Retinal pigment epithelial cell (primary cell): ENCODE measurements around the gene GOLGA6L9.
"Not testable (repeated sequence)": the region's sequence is repeated elsewhere in the genome, so short reads cannot be mapped to it uniquely, and the experiment has no call there.

ENCODE experiments used
- DNase-seq: peaks from one replicate; pipeline ENCODE4 v3.0.0-alpha.2; 2010; ENCODE audit warnings: low read depth
- H3K4me3 ChIP-seq: 2 replicates; pipeline ENCODE4 v1.5.1; 2011; ENCODE audit warnings: mild to moderate bottlenecking, low read length, control low read depth, moderate library complexity
- TF ChIP-seq, protein P1 (sequence below): conservative IDR thresholded peaks from 2 replicates; pipeline ENCODE4 v1.5.1; 2011; ENCODE audit warnings: low read depth, low read length, control low read depth, inconsistent platforms

GOLGA6L9 gene

DNA sequence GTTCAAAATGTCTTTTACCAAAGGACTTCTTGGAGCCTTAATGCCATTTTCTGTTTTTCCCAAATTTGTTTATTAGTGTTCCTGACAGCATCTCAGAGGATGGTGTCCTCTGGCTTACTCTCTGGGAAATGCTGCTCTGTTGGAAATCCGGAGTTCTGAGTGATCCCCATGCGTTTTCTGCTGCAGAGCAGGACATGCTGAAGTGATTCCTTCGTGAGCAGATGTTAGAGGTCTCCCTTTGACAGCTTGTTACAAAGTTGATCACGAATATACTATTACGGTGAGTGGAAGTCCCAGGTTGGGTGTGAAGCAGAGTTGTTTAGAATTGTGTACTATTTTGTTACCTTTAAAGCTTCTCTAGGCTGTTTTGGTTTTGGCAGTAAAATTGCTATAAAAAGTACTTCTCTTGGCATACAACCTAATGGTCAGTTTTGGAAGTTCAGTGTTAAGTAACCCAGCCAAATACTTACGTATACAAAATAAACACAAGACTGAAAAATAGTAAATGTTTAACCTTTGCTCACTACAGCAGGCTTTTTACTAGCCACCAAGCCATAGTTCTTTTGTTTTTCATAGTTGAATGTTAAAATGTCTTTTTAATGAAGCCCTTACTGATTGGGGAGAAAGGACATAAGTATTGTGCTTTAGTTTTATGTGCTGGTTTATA is 15.0 kb upstream of the GOLGA6L9 start:
- not testable (repeated sequence) for DNase-seq

DNA sequence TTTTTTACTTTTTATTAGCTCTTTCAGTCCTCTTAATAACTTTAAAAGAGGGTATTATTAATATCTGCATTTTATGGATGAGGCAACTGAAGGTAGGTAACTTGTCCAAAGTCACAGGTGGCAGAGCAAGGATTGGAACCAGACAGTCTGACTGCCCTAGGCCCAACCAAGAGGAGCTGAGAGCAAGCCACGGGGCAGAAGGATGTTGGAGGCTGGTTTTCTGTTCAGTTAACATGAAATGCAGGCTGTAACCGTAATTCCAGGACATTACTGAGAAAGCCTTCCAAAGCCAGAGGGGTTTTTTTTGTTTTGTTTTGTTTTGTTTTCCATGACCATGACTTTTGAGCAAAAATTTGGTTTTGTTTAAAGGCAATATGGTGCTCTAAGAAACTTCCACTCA is 9.1 kb upstream of the GOLGA6L9 start:
- DNase-seq, H3K4me3 ChIP-seq: not testable (repeated sequence)

More for the DNA sequence above, 15.0 kb upstream of the GOLGA6L9 start:
- not testable (repeated sequence) for H3K4me3 ChIP-seq

DNA sequence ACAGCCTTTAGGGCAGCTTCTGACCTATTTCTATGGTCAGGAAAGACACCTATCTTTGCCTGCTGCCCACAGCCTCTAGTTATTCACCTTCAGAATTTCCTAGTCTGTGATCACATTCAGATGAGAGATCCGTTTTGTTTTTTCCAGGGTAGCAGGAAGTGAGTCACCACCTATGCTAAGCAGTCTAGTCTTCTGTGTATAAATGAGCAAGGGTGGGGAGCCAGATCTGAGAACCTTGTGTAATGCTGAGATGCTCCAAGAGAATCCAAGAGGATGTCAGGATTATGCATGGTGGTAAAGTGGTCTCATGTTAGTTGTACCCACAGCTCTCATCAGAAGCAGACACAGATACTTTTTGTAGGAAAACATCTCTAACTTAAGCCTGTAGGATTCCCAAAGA is 8.7 kb upstream of the GOLGA6L9 start:
- DNase-seq, H3K4me3 ChIP-seq: not testable (repeated sequence)

DNA sequence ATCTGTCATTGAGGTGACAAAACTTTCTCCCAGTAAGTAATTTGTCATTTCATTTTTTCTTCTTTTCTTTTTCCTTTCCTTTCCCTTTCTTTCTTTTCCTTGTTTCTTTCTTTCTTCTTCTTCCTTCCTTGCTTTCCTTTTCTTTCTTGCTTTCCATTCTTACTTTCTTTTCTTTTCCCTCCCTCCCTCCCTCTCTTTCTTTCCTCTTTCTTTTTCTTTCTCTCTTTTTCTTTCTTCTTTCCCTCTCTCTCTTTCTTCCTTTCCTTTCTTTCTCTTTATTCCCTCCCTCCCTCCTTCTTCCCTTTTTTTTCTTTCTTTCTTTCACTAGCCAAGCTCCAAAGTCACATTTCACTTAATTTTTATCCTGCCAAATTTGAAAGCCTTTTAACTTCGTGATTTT is 2.5 kb upstream of the GOLGA6L9 start:
- not testable (repeated sequence) for DNase-seq, H3K4me3 ChIP-seq

DNA sequence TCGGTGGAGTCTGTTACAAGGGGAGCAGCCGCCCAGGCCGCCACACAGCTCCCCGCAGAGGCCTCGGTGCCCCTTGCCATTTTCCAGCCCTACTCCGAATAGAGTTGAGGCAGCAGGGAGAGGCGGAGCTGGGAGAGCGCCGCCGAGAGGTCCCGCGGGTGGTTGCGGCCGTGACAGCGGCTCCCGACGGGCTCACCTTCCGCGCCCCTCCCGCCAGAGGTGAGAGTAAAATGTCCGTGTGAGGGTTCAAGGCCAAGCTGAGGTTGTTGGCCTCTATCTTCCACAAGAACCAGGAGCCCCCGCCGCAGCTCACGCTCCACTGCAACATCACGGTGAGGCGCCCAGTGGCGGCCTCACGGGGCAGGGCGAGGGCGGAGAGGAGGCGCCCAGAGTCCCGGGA is 15.8 kb downstream of the GOLGA6L9 start:
- H3K4me3 ChIP-seq: peak overlapping the region; percentile 29
- DNase-seq: not testable (repeated sequence)
- TF ChIP-seq, protein P1, sequence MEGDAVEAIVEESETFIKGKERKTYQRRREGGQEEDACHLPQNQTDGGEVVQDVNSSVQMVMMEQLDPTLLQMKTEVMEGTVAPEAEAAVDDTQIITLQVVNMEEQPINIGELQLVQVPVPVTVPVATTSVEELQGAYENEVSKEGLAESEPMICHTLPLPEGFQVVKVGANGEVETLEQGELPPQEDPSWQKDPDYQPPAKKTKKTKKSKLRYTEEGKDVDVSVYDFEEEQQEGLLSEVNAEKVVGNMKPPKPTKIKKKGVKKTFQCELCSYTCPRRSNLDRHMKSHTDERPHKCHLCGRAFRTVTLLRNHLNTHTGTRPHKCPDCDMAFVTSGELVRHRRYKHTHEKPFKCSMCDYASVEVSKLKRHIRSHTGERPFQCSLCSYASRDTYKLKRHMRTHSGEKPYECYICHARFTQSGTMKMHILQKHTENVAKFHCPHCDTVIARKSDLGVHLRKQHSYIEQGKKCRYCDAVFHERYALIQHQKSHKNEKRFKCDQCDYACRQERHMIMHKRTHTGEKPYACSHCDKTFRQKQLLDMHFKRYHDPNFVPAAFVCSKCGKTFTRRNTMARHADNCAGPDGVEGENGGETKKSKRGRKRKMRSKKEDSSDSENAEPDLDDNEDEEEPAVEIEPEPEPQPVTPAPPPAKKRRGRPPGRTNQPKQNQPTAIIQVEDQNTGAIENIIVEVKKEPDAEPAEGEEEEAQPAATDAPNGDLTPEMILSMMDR: peak; percentile 8

DNA sequence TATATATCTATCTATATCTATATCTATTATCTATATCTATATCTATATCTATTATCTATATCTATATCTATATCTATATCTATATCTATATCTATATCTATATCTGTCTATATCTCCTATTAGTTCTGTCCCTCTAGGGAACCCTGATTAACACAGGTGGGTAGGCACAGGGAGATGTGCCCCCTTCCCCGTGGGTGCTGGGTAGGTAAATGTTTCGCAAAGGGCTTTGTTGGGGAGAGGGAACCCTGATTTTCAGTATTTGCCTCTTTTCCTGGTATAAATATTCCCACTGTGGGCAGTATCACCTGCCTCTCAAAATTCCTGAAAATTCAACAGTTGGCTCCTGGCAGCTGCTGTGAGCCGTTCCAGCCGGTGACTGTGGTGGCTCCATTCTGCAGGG is 27.7 kb downstream of the GOLGA6L9 start:
- not testable (repeated sequence) for DNase-seq, H3K4me3 ChIP-seq

DNA sequence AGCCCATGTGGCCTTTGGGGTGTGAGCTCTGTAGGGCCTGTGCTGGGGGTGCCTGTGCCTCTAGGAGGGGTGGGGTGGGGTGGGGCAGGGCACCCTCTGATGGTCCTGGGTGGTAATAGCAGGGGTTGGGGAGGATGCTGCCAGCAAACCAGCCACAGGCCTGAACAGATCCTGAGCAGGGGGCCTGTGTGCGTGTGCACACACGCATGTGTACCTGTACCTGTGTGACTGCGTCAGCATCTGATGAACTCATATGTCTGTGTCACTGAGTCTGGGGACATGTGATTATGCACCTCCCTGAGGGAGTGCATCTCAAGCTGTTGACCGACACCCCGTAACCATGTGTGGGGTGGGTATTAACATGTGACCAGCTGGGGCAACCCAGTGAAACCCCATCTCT is 36.0 kb downstream of the GOLGA6L9 start:
- not testable (repeated sequence) for H3K4me3 ChIP-seq, DNase-seq

DNA sequence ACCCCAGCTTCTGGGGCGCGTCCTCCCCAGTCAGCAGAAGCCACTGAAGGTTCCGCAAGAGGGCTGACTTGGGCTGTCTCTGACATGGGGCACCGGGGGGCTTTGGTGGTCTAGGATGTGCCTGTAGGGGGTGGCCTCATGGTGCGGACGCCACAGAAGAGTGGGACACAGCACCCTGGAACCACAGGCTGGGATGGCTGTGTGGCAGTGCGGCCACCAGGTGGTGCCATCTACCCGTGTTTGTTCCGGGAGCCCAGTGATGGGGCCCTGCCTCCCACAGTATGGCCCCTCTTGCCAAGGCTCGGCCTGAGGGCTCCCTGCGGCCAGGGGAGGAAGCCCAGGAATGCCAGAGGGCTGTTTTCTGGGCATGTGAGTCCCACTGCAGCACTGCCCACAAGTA is 38.6 kb downstream of the GOLGA6L9 start:
- not testable (repeated sequence) for H3K4me3 ChIP-seq, DNase-seq
- TF ChIP-seq, protein P1: peak; percentile 8

DNA sequence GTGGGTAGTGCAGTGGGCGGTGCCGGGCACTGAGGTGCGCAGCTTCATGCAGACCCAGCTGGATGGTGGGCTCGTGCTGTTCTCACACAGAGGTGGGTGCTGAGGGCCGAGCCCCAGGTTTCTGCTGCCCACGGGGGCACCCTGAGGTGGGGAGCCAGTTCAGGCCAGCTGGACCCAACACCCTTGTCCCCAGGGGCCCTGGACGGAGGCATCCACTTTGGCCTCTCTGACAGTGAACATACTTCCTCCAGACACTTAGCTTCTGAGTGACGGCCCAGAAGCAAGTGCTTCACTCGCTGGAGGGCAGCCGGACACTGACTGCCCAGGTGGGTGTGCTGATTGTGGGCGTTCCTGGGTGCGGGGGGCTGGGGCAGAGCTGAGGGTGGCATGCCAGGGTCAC is 39.8 kb downstream of the GOLGA6L9 start:
- not testable (repeated sequence) for H3K4me3 ChIP-seq, DNase-seq

DNA sequence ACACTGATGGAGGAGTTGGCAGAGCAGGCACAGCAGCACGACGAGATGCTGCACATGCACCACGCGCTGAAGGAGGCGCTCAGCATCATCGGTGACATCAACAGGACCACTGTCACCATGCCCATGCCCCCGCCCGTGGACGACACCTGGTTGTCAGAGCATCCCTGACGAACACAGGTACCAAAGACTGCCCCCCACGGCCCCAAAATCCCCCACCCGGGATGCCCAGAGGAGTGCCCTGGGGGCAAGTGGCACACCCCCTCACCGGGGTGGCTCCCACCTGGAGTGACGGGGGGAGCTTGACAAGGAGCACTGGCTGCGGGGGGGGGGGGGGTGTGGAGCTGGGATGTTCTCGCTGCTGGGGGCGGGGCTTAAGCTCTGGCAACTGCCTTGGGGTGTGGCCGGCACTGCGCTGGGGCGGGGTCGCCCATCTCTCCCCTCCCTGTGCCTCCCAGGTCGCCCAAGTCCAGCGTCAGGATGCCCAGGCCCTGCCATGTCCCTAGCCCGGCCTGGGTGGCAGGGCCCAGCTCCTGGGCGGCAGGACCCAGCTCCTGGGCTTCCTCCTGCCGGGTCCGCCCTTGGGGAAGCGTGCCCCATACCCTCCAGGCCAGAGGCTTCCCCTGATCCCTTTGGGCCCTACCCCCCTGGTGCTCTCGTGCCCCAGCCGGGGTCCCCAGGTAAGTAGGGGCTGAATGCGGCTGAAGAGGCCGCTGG is 42.8 kb downstream of the GOLGA6L9 start:
- not testable (repeated sequence) for H3K4me3 ChIP-seq, DNase-seq

DNA sequence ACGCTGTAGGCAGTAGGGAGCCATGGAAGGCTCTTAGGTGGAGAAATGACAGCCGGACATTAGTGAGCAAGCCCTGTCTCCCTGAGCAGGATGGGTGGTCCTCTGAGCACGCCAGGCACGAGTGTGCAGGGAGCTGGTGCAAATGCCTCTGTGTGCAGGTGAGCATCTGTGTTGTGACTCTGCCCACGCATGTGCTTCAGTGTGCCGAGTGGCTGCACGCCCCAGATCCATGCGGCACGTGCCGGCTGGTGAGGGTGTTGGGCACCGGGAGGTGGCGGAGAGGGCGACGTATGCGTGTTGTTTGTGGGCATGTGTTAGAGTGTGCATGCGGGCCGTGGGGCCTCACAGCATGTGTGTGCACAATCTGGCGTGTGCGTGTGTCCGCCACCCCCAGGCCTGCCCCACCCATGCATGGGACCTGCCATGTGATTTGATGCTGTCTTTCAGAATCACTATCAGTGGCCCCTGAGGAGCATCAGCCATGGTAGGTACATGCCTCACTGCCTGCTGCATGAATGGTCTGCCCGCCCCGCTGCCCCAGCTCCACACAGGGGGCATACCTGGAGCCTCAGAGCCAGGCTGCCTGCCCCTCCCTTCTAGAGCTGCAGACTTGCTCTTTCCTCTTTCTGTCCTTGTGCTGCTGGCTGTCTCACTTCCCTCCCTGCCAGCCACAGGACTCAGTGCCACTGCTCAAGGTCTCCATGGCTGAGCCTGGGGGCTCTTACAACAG is 45.1 kb downstream of the GOLGA6L9 start:
- H3K4me3 ChIP-seq, DNase-seq: not testable (repeated sequence)

DNA sequence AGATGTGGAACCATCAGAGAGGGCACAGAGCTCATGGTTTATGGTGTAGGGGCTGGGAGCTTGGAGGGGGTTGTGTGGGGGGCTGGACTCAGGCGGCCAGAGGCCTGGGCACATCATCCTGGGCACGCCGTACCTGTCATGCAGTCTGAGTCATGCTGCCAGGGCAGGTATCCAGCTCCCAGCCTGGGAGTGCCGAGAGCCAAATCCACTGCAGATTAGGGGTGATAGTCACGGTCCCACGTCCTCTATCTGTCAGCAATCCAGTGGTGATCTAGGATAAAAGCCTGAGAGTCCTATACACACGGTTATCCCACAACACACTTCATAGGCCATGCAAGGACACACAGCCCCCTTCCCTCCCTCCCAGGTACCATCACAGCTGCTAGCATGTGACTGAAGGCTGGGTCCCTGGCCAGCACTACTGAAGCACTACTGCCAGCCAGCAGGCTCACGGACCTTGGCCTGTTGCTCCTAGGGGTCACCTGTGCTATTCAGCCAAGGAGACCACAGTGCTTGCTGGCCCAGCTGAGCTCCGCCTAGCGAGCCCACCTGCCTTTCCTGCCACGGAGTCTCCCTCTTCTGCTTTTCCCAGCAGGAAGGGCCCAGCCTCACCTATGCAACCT is 45.8 kb downstream of the GOLGA6L9 start:
- not testable (repeated sequence) for DNase-seq, H3K4me3 ChIP-seq

DNA sequence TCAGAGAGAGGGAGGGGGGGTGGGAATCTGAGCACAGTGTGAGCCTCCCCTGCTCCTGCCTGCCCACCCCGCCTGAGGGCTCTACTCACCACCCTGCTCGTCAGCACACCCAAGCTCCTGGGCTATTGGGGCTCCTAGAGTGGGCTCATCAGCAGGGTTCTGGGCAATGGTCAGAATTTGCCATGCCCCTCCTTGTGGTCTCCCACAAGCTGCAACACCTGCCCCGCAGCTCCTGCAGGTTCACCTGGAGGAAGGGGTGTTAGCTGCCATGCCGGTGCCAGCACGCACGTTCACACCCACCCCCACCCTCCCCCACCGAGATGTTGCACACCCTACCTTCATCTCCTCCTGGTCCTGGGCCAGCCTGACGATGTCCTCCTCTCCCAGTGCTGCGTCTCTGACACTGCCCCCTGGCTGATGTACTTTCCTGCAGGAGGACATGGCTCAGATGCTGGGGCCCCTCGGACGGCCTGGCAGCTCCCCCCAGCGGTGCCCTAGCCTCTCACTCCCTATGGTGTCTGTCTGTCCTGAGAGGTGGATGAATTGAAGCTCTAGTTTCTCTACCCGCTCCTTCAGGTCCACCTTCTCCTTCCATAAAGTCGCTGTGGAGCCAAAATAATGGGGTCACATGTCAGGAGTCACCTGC is 47.2 kb downstream of the GOLGA6L9 start:
- not testable (repeated sequence) for H3K4me3 ChIP-seq, DNase-seq

DNA sequence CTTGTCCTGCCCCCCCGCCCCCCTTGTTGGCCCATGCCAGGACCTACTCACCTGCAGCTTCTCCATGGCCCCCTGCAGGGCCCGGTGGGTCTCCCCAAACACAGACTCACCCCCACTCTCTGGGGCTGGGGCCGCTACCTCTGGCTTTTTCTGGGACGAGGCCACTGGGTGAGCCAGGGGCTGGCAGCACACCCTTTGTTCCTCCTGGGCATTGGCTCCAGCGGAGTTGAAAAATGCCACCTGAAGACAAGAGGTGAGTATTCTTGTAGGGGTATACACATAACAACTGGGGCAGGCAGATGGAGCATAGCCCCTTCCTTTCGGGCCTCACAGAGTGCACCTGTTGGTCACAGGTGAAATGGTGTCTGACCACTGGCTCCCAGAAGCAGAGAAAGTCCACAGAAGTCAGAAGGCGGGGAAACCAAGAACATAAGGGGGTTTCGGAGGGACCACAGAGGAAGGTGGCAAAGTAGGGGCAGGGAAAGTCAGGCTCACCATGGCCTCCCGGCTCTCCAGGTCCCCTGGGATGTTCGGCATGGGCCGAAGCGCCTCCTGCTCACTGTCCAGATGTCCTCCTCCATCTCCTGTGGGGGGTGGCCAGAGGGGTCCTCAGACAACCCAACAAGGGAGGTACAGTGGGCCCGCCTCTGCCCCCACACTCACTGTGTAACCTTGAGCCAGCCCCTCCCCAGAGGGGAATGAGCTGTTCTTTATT is 47.9 kb downstream of the GOLGA6L9 start:
- H3K4me3 ChIP-seq, DNase-seq: not testable (repeated sequence)
